ENCODE measurements around the gene LY6G6F.

Gene LY6G6F

GRCh38 chr6:31715022-31715958, 8.6 kb downstream of the LY6G6F start, which contains the start of gene LY6G6D:
TSS of gene LY6G6D (plus strand) at chr6:31715348. CDS start at chr6:31715356, 8 bp downstream.
- H3K79me2 ChIP-seq (ENCODE audit: low read length): no peaks in the 10 kb centered on the region
- no peaks in the 10 kb centered on the region for H3K9me2 ChIP-seq (replicated peaks; ENCODE audit: insufficient read depth, low read length)
- TF ChIP-seq CTCF (IDR thresholded peaks at IDR 0.05; ENCODE audit: low read length) (no peak), EZH2phosphoT487 (IDR thresholded peaks at IDR 0.05; ENCODE audit: low read length) (no peak), EZH2 (optimal IDR thresholded peaks at IDR 0.05; ENCODE audit: low read depth, low read length) (no peak)
- no peaks in the 10 kb centered on the region for H4K20me1 ChIP-seq (ENCODE audit: insufficient read depth, low read length)
- H3K36me3 ChIP-seq (replicated peaks; ENCODE audit: insufficient read depth, low read length): no peaks in the 10 kb centered on the region
- no peaks in the 10 kb centered on the region for H3K27me3 ChIP-seq (replicated peaks; ENCODE audit: insufficient read depth, low read length)
- H3K4me1 ChIP-seq (ENCODE audit: low read length): 0 out of 2 replicates have a peak, but pooled peaks cover 5% of the 10 kb centered on the region
- H3F3A ChIP-seq (ENCODE audit: insufficient read depth, low read length): no peaks in the 10 kb centered on the region
- DNase-seq: no peak
- no peak within 1 kb of the TSS for H2AFZ ChIP-seq (ENCODE audit: low read length)
- H3K9ac ChIP-seq (ENCODE audit: low read length): no peak within 1 kb of the TSS
- H3K4me2 ChIP-seq (ENCODE audit: low read depth, low read length): no peak within 1 kb of the TSS
- H3K27ac ChIP-seq (ENCODE audit: low read length): no peak within 1 kb of the TSS
- no peaks in the 10 kb centered on the region for H3K9me3 ChIP-seq (replicated peaks; ENCODE audit: insufficient read depth, low read length)
- H3K4me3 ChIP-seq (ENCODE audit: low read length): no peak within 1 kb of the TSS

- Histone ChIP-seq H3K4me1 (ENCODE audit: low read length) (no peaks in the 10 kb centered on the region), H3K4me2 (ENCODE audit: low read depth, low read length) (no peak overlapping the region), H3K9me2 (replicated peaks; ENCODE audit: insufficient read depth, low read length) (no peaks in the 10 kb centered on the region), H3F3A (ENCODE audit: insufficient read depth, low read length) (no peaks in the 10 kb centered on the region), H3K9ac (ENCODE audit: low read length) (no peak overlapping the region), H3K4me3 (ENCODE audit: low read length) (no peak overlapping the region), H3K27ac (ENCODE audit: low read length) (no peak overlapping the region), H3K9me3 (replicated peaks; ENCODE audit: insufficient read depth, low read length) (no peaks in the 10 kb centered on the region), H3K79me2 (ENCODE audit: low read length) (no peaks in the 10 kb centered on the region), H3K36me3 (replicated peaks; ENCODE audit: insufficient read depth, low read length) (no peaks in the 10 kb centered on the region), H2AFZ (ENCODE audit: low read length) (no peak overlapping the region), H4K20me1 (ENCODE audit: insufficient read depth, low read length) (no peaks in the 10 kb centered on the region), H3K27me3 (replicated peaks; ENCODE audit: insufficient read depth, low read length) (no peaks in the 10 kb centered on the region)
- no peak for DNase-seq
- TF ChIP-seq EZH2 (optimal IDR thresholded peaks at IDR 0.05; ENCODE audit: low read depth, low read length) (no peak), EZH2phosphoT487 (IDR thresholded peaks at IDR 0.05; ENCODE audit: low read length) (no peak), CTCF (IDR thresholded peaks at IDR 0.05; ENCODE audit: low read length) (no peak)
Measured at GRCh38 chr6:31717499-31718222, 11.0 kb downstream of the LY6G6F start.

GRCh38 chr6:31718265-31718664, 11.6 kb downstream of the LY6G6F start:
- H4K20me1 ChIP-seq (ENCODE audit: insufficient read depth, low read length): no peaks in the 10 kb centered on the region
- DNase-seq: no peak
- no peaks in the 10 kb centered on the region for H3K9me2 ChIP-seq (replicated peaks; ENCODE audit: insufficient read depth, low read length)
- no peak overlapping the region for H3K4me2 ChIP-seq (ENCODE audit: low read depth, low read length)
- H3K9ac ChIP-seq (ENCODE audit: low read length): no peak overlapping the region
- no peaks in the 10 kb centered on the region for H3K27me3 ChIP-seq (replicated peaks; ENCODE audit: insufficient read depth, low read length)
- no peak overlapping the region for H2AFZ ChIP-seq (ENCODE audit: low read length)
- no peak for TF ChIP-seq CTCF (IDR thresholded peaks at IDR 0.05; ENCODE audit: low read length)
- TF ChIP-seq EZH2phosphoT487 (IDR thresholded peaks at IDR 0.05; ENCODE audit: low read length): no peak
- TF ChIP-seq EZH2 (optimal IDR thresholded peaks at IDR 0.05; ENCODE audit: low read depth, low read length): no peak
- no peaks in the 10 kb centered on the region for H3F3A ChIP-seq (ENCODE audit: insufficient read depth, low read length)
- no peaks in the 10 kb centered on the region for H3K9me3 ChIP-seq (replicated peaks; ENCODE audit: insufficient read depth, low read length)
- H3K27ac ChIP-seq (ENCODE audit: low read length): no peak overlapping the region
- H3K4me3 ChIP-seq (ENCODE audit: low read length): no peak overlapping the region
- H3K4me1 ChIP-seq (ENCODE audit: low read length): no peaks in the 10 kb centered on the region
- no peaks in the 10 kb centered on the region for H3K79me2 ChIP-seq (ENCODE audit: low read length)
- no peaks in the 10 kb centered on the region for H3K36me3 ChIP-seq (replicated peaks; ENCODE audit: insufficient read depth, low read length)

Data from MM.1S (cell line).